ENCODE measurements around the gene CACNA1C.
"Not testable (repeated sequence)": the region's sequence is repeated elsewhere in the genome, so short reads cannot be mapped to it uniquely, and the experiment has no call there.

Gene CACNA1C

GRCh38 chr12:2076196-2076570, 23.4 kb downstream of the CACNA1C start:
- DNase-seq (ENCODE audit: low spot score): no peak

- no peak for DNase-seq (ENCODE audit: low spot score)
Observed at GRCh38 chr12:2076728-2077127, 23.9 kb downstream of the CACNA1C start.

- no peak for DNase-seq (ENCODE audit: low spot score)
Observed at GRCh38 chr12:2080604-2081003, 27.8 kb downstream of the CACNA1C start.

GRCh38 chr12:2082321-2082720, 29.5 kb downstream of the CACNA1C start:
- DNase-seq (ENCODE audit: low spot score): no peak

- DNase-seq (ENCODE audit: low spot score): no peak
Observed at GRCh38 chr12:2083008-2083407, 30.2 kb downstream of the CACNA1C start.

- DNase-seq (ENCODE audit: low spot score): no peak
Observed at GRCh38 chr12:2083561-2083960, 30.8 kb downstream of the CACNA1C start.

GRCh38 chr12:2084553-2085296, 31.9 kb downstream of the CACNA1C start:
- DNase-seq (ENCODE audit: low spot score): no peak

GRCh38 chr12:2092354-2092753, 39.6 kb downstream of the CACNA1C start:
- no peak for DNase-seq (ENCODE audit: low spot score)

GRCh38 chr12:2092890-2093289, 40.1 kb downstream of the CACNA1C start:
- DNase-seq (ENCODE audit: low spot score): no peak

- no peak for DNase-seq (ENCODE audit: low spot score)
Observed at GRCh38 chr12:2094597-2094996, 41.8 kb downstream of the CACNA1C start.

- no peak for DNase-seq (ENCODE audit: low spot score)
Observed at GRCh38 chr12:2095878-2096277, 43.1 kb downstream of the CACNA1C start.

- DNase-seq (ENCODE audit: low spot score): no peak
Observed at GRCh38 chr12:2097617-2098016, 44.8 kb downstream of the CACNA1C start.

GRCh38 chr12:2098852-2099251, 46.1 kb downstream of the CACNA1C start:
- DNase-seq (ENCODE audit: low spot score): no peak

GRCh38 chr12:2099595-2099994, 46.8 kb downstream of the CACNA1C start:
- DNase-seq (ENCODE audit: low spot score): no peak

GRCh38 chr12:2101359-2101758, 48.6 kb downstream of the CACNA1C start:
- no peak for DNase-seq (ENCODE audit: low spot score)

GRCh38 chr12:2101771-2102170, 49.0 kb downstream of the CACNA1C start:
- no peak for DNase-seq (ENCODE audit: low spot score)

- not testable (repeated sequence) for DNase-seq (ENCODE audit: low spot score)
Observed at GRCh38 chr12:2102736-2103135, 49.9 kb downstream of the CACNA1C start.

- DNase-seq (ENCODE audit: low spot score): not testable (repeated sequence)
Observed at GRCh38 chr12:2105387-2105786, 52.6 kb downstream of the CACNA1C start.

- no peak for DNase-seq (ENCODE audit: low spot score)
Observed at GRCh38 chr12:2108166-2108565, 55.4 kb downstream of the CACNA1C start.

- DNase-seq (ENCODE audit: low spot score): no peak
Observed at GRCh38 chr12:2108975-2109671, 56.3 kb downstream of the CACNA1C start.

- DNase-seq (ENCODE audit: low spot score): no peak
Observed at GRCh38 chr12:2110127-2110526, 57.3 kb downstream of the CACNA1C start.

GRCh38 chr12:2110849-2111566, 58.2 kb downstream of the CACNA1C start:
- DNase-seq (ENCODE audit: low spot score): no peak

- no peak for DNase-seq (ENCODE audit: low spot score)
Observed at GRCh38 chr12:2111826-2112225, 59.0 kb downstream of the CACNA1C start.
